DMS114 treated with DMSO at 0.1 percent for 48 hours (cell line): ENCODE measurements around the gene USH2A.

ENCODE experiments used
- DNase-seq: peaks from one replicate; lab custom pipeline; 2025; ENCODE audit not compliant: unreplicated experiment; lab: John Stamatoyannopoulos, UW

Gene USH2A

DNA sequence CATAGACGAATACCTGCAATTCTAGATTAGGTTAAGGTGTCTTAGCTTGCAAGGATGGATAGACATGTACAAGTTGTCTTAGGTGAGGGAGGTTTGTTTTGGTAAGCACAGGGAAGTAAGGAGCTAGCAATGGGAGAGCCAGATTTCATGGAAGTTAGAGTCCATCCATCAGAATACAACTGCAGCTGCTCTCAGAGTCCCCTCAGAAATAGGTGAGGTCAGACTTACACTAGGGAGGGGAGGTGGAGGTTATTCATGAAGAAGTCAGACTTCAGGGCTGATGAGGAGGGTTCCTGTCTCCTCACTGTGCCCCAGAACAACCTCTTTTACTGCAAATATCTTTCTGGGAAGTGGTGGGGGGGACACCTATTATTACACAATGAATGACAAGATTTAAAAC is 770.9 kb downstream of the USH2A start:
- DNase-seq = no peak

DNA sequence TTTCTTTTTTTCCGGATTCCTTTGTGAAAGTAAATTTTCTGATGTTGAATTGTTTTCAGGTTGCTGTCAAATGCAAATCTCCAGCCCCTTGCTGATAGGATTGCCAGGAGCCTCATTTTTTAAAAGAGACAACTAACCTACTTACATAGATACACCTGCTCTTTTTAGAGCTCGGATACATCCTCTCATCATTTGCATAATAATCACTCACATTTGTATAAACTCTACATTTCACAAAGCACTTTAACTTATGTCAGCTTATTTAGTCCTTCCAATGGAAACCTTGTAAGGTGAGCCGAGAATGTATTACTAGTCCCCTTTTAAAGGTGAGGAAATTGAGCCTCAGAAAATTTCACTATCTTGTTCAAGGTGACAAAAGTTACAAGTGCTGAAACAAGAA is 771.4 kb downstream of the USH2A start:
- no peak for DNase-seq

DNA sequence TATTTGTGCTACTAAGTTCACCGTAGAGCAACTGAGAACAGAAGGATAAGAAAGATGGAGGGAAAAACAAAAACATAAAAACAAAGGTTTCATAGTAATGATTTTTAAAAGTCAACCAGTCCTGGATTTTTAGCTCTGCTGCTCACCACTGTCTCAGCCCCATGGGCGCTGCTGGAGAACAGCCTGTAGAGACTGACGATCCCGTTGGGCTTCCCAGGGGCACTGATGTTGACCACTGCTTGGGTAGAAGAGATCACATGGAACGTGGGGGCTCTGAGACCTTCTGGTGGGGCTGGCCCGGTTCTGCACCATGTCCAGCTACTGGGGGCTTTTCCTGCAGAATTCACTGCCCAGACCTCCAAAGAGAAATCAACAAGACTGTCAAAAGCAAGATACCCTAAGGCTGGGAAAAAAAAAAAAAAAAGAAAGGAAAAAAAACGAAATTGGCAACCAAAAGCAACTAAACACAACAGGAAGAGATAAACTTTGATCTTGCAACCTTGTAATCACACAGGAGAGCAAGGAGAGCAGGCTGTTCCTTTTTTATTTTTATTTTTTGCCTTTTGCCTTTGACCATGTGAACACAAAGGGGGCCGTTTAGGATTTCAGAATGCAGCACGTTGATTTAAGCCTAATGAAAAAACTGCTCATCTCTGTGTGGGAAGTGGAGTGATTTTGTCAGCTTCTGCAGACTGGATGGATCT is 772.6 kb downstream of the USH2A start:
- no peak for DNase-seq

DNA sequence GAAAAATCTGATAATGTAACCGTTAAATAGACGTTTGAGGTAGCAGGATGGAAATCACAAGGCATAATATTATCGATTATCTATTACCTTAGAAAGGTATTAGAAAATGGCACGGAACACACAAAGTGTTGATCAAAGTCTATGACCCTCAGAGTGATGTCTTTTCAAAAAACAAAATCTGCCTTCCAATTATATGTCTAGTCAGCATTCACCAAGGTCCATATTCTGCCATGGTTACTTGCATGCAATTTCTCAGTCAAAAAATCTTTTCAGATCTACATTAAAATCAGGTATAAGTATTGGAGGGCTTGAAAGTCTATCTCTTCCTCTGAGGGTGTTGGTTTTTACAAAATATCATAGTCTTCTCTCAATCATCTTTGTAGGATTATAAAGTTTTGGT is 774.3 kb downstream of the USH2A start:
- DNase-seq = no peak

DNA sequence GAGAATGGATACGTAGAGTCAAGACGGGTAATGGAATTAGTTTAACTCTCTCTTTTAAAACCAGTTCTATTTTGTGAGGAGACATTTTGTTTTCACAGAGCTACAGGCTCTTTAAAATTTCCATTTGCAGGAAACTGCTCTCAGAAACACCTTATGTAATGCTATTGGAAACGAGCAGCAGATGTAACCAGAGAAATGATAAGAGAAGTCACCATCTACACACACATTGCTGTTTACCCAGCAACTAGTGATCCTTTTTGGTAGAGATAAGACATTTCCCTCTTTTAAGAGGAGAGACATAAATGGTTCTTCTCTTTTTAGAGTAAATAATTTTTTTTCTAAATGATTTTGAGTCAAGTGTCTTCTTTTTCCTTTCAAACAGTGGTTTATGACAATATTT is 775.5 kb downstream of the USH2A start:
- no peak for DNase-seq

DNA sequence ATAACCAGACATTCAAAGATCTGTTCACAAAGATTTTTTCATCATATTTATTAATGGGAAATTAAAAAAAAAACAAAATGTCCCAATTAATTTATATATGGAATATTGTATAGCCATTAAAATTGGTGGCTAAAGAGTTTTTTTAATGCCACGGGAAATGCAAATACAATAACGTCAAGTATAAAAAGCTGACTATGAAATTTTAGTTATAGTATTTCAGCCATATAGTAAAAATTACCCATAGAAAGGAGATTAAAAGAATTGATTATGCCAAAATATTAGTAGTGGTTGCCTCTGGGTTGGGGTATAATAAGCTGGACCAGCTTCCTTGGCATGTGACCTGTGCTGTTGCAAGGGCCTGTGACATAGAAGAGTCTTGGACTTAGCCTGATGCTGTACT is 777.4 kb downstream of the USH2A start:
- DNase-seq = no peak

DNA sequence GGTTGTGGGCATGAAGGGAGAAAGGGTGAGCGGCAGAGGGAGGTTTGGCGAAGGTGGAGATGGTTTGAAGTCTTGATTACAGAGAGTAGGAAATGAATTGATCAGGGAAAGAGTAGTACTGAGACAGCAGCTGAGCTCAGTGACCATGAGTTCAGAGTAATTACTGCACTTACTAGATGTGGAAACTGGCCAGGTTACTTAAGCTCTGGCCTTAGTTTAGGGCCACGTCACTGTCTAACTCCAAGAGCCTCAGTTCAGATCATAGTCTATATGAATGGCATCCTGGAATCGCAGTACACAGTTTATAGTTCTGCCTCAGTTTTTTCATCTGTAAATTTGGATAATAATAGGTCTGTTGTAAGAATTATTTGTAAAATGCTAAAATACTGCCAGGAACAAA is 778.1 kb downstream of the USH2A start:
- no peak for DNase-seq

DNA sequence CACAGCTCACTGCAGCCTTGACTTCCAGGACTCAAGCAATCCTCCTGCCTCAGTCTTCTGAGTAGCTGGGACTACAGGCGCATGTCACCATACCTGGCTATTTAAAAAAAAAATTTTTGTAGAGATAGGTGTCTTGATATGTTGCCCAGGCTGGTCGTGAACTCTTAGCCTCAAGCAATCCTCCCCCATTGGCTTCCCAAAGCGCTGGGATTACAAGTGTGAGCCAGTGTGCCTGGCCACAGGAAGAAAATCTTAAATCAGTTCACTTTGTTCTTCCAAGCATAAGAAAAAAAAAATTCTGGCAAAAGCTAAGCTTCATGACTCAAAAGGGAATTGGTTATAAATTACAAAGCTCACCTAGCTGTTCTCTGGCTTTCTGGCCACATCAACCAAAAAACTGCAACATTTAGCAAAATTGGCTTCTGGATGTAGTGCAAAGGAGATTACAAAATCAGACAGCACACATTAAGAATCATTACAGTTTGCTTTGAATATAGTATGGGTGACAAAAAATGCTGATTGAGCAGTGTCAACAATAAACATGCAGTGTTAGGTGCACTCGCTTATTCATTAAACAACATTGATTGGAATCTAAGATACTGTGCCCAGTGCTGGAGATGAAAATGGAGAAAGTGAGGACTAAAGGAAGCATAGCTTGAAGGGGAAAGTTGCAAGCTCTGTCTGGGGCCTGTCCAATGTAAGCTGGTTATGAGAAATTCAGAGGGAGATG is 779.5 kb downstream of the USH2A start:
- DNase-seq = no peak

DNA sequence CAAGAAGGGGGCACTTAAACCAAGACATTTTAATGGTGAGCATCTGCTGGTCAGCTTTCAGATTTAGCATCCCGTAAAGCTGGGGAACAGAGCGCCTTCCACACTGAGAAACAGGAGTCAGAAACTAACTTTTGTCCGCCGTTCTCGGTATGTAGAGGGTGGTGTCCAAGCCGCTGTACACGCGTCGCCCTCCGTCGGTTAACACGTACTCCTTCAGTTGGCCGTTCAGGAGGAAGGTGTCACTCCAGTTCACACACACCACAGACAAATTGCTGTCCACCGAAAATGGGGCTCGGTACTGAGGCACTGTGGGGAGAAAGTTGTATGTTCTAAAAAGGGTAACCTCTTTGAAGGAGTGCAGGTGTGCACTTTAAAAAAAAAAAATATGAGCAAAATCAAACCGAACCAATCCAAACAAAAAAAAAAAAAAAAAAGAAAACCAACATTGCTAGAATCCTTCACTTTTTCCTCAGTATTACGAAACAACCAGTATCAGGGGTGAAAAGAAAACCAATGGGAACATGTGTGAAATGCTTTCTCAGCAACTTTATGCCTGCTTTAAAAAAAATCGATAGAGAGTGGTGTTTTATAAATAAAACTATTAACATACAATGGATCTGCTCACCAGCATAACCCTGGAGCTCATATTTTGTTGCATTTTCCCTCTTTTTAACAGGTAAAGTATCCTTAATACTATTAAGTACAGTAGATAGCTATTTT is 782.7 kb downstream of the USH2A start:
- DNase-seq = no peak

DNA sequence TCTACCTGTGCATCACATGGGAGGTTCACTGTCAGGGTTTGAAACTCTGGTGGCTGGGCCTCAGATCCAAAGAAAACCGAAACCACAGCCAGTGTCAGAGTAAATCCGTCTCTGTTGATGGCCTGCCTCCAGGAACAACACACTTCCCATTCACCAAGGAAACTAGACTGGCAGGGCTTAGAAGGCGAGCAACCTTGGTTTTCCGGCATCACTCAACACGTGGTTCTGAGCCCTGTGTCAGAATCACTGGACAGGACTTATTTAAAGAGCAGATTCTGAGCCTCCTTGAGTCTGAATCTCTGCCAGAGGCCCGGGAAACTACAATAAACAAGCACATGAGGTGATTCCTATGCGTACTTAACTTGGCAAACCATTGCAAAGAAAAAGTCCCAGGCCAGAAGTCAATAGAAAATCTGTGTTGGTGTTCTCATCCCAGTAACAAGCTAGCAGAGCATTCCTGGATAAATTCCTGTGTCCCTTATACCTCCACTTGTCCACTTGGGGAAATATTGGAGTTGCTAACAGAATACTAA is 786.1 kb downstream of the USH2A start:
- no peak for DNase-seq

DNA sequence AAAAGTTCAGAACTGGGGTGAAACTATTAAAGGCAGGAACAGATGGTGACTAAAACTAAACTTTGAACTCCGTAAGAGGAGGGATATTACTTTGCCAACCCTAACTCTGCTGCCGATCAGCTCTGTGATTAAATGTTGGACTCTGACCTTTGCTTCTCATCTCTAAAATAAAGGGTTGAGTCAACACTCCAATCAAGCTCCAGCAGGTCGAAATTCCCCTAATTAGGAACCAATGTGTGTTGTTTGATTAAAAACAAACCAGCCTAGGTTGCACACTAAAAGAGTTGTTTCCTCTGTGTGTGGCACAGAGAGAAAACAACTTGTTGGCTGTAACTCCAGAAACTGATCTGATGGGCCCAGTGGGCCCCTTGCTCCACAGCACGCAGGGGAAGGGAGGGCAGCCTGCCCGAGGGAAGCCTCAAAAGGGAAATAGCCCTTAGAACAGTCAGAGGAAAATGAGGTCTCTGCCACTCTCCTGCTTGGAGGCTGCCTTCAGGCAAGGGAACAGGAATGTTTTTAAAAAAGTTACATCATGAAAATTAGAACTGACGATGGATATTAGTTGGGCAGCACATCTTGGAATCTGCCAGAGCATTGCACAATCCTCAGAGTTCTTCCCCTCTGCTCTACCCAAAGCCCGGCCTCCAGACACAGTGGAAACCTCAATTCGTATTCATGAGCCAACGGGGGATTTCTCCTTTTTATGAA is 786.8 kb downstream of the USH2A start:
- no peak for DNase-seq

DNA sequence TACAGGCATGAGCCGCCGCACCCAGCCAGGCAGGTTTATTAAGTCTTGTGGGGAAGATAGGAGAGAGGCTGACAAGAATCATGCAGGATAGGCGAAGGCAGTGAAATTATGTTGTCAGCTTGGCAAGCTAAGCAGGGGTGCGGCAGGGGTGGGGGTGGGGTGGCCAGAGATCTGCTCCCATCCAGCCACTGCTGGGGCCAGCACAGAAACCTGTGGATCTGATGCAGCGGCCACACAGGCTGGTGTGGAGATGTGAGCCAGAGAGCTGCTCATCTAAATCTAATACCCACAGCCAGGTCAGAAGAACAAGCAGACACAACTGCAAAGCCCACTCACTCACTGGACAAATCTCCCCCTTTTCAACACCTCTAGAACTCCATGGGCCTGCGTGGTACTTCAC is 787.4 kb downstream of the USH2A start:
- DNase-seq = no peak

DNA sequence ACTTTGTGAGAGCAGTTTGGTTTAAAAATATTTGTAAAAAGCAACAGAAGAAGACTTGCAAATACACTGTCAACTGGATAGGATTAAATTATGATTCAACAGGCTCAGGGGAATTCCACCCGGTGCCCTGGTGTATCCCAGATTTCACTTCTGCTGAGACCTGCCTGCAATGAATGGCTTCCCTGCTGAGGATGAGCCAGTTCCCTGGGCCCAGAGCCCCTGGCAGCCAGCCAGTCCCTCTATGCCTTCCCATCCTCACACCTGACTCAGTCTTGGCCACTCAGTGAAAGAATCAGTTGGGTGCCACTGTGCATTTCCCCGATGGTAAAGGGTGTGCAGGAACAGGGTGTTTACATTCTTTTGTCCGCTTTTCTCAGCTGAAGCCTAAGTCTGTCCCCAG is 791.8 kb downstream of the USH2A start:
- no peak for DNase-seq

DNA sequence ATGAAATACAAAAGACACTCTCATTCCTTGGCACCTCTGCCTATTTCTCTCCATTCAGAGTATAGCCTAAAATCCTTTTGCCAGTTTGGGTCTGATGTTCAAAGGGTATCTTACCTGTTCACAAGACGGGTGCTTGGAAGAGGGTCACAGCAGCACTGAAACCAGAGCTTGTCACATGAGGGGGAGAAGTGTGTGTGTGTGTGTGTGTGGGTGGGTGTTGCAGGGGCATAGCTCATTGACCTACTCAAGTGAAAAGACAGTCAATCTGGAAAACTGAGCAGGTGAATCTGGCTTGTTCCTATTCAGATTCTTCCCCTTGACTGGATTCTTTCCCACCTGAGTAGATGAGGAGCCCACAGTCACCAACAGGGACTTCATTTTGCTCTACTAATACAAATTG is 792.2 kb downstream of the USH2A start:
- DNase-seq = no peak

DNA sequence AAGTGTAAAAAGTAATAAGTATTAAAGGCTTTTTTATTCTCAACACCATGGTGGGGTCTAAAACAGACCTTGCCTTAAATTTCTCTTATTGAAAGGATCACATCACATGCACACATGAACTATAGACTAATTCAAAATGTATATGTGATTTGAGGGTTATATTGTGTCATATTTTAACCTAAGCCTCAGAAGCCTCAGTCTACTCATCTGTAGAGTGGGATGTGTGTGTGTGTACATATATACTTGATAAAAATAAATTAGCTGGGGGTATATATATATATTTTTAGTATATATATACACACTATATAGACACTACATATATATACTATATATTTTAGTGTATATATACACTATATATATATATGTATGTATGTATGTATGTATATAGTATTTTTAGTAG is 797.3 kb downstream of the USH2A start:
- DNase-seq = no peak

DNA sequence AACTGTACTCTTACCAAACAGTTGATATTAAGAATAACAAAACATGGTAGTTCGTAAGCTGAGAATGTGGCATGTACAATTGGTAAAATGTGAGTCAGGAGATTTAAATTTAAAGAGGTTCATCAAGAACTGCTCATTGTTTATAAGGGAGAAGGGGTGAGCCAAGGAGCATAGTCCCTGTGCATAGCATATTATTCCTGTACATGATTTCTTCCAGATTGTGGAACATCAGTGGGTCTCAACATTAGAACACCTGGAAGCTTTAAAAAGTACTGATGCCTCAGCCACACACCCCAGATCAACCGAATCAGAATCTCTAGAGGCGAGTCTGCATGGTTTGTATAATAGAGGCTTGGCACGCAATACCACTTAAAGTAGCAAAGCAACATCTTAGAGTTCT is 800.1 kb downstream of the USH2A start:
- no peak for DNase-seq

DNA sequence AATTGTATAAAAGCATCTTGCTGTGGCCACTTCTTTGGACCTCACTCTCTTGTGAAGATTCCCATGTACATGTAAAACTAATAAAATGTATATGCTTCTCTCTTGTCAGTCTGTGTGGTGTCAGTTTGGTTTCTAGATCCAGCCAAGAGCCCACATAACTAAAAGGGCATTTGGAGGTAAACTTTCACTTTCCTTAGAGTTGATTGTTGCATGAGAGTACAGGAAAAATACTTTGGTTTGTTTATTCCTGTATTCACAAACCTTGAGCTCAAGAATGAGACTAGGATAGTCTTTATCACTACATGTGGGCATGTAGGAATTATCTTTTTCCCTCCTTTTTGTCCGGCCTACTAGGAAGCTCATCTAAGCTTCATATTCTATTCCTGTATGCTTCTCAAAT is 805.3 kb downstream of the USH2A start:
- DNase-seq = no peak

DNA sequence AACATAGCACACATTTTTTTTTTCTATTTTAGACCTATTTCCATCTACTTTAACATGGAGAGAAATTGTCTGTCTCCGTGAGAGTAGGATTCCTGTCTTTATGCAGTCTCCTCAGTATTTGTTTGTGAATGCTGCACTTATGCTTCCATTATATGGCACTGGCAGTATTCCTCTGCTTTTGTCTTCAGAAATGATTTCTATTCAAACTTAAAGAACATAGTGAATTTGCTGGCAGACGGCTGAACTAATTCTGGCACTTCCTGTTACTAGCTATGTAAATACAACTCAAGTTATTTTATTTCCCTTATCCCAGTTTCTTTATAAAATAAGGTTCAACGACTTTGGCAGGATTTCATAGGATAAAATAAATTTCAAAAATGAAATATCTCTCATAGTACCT is 810.9 kb downstream of the USH2A start:
- no peak for DNase-seq

DNA sequence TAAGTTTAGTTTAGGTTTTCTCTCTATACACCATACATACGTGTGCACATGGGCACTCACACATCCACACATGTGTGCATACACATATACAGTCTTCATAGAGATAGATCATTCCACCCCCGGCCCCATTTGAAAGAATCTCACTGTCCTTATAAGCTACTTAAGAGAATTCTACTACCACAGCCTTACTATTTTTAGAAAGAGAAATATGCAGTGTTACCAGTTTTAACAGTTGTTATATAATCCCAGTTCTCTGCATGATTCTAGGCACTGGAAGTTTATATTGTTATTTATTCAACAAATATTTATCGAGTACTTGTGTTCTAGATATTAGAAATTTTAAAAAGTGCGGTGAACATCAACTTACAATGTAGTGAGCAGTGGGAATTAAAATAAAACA is 814.6 kb downstream of the USH2A start:
- DNase-seq = no peak

DNA sequence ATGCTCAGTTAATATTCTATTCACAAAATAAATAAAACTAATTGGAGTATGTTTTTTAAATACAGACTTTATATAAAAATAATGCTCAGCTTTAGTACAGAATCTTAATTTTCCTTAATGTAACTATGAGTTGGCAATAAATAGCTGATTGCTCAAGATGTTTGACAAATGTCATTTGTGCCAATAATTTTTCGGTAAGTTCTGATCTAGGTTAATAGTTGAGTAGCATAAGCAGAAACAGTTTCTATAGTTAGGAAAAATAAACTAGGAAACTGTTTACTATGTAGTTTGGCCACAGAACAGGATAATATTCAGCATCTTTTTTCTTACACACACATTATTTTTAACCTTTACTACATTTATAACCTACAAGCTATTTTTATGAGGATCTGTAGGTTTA is 815.8 kb downstream of the USH2A start:
- DNase-seq = no peak

DNA sequence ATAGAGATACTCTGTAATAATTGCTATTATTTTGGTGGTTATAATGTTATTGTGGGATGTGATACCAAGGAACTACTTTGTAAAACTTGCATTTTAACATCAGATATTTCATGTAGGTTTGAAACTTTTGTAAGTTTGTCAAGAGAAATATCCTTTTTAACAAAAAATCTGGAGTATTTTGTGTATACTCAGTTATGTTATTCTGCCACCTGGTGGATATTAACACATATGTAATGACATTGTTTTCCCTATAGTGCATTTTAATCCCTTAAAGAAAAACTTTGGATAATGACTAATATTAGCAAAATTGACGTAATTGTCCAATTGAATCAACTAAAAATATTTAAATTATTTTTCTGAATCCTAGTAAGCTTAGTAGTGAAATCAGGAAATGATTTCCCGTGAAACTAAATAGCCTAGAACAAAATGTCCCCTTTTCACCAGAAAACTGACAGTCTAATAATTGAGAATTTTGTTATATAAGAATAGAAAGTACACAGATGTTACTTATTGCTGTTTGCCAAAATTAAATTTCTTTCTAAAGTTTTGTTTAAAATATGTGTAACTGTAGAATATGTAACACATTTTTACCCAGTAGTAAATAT is 816.6 kb downstream of the USH2A start:
- no peak for DNase-seq
